DND-41 (cell line): Measurements from ENCODE around the gene HMGCL.
"Not testable (repeated sequence)": the region's sequence is repeated elsewhere in the genome, so short reads cannot be mapped to it uniquely, and the experiment has no call there.

Source experiments
- ATAC-seq: fragments of 200-7000 bp; cut with Tn5 transposase; 3 replicates; pipeline ENCODE4 v1.9.1; 2021; ENCODE audit warnings: low read depth; ENCODE audit not compliant: insufficient read depth
- DNase-seq: peaks from one replicate; pipeline ENCODE4 v3.0.0-alpha.2; 2020
- H2AFZ ChIP-seq: 2 replicates; pipeline ENCODE4 v1.6.0; 2012; ENCODE audit warnings: low read depth, low read length
- H3K27ac ChIP-seq: 2 replicates; pipeline ENCODE4 v1.5.1; 2012; ENCODE audit warnings: low read length, inconsistent platforms
- H3K27me3 ChIP-seq: fragments of 200-600 bp; sonication (generic); 2 replicates; pipeline ENCODE4 v1.6.0; 2012; ENCODE audit warnings: low read length, mild to moderate bottlenecking, inconsistent platforms; ENCODE audit not compliant: insufficient read depth, poor library complexity
- H3K36me3 ChIP-seq: 2 replicates; pipeline ENCODE4 v1.5.1; 2012; ENCODE audit warnings: low read length, inconsistent platforms; ENCODE audit not compliant: insufficient read depth
- H3K4me1 ChIP-seq: 2 replicates; pipeline ENCODE4 v1.5.1; 2012; ENCODE audit warnings: mild to moderate bottlenecking, low read length; ENCODE audit not compliant: insufficient read depth
- H3K4me2 ChIP-seq: 2 replicates; pipeline ENCODE4 v1.6.0; 2012; ENCODE audit warnings: mild to moderate bottlenecking, moderate library complexity, low read length, inconsistent platforms; ENCODE audit not compliant: insufficient read depth
- H3K4me3 ChIP-seq, 2 experiments: fragments of 200-600 bp in 1 of 2; shearing (Covaris generic) in 1 of 2; 2 replicates each; pipeline ENCODE4 v1.5.1; 2012 to 2016; ENCODE audit warnings: inconsistent platforms in 2 of 2, low read length in 2 of 2, mild to moderate bottlenecking in 2 of 2, low read depth in 1 of 2, moderate library complexity in 1 of 2
- H3K79me2 ChIP-seq: 2 replicates; pipeline ENCODE4 v1.6.0; 2012; ENCODE audit warnings: low read length, inconsistent platforms; ENCODE audit not compliant: insufficient read depth
- H3K9ac ChIP-seq: 2 replicates; pipeline ENCODE4 v1.6.0; 2012; ENCODE audit warnings: low read depth, mild to moderate bottlenecking, inconsistent platforms, low read length, moderate library complexity
- H3K9me3 ChIP-seq: 2 replicates; pipeline ENCODE4 v1.5.1; 2012; ENCODE audit warnings: low read length, moderate library complexity, mild to moderate bottlenecking, inconsistent platforms; ENCODE audit not compliant: insufficient read depth, severe bottlenecking
- H4K20me1 ChIP-seq: 2 replicates; pipeline ENCODE4 v1.6.0; 2012; ENCODE audit warnings: low read length; ENCODE audit not compliant: insufficient read depth
- EZH2 ChIP-seq: IDR thresholded peaks from 3 replicates; pipeline ENCODE4 v1.6.1; 2012; ENCODE audit warnings: borderline replicate concordance, low read depth, mild to moderate bottlenecking, moderate library complexity, low read length, inconsistent platforms; ENCODE audit not compliant: severe bottlenecking
- TF ChIP-seq, protein P1 (sequence below): IDR thresholded peaks from 2 replicates; pipeline ENCODE4 v1.5.1; 2012; ENCODE audit warnings: borderline replicate concordance, low read length, moderate library complexity, mild to moderate bottlenecking; ENCODE audit not compliant: poor library complexity, severe bottlenecking; ENCODE audit errors: extremely low read depth

Gene HMGCL

DNA sequence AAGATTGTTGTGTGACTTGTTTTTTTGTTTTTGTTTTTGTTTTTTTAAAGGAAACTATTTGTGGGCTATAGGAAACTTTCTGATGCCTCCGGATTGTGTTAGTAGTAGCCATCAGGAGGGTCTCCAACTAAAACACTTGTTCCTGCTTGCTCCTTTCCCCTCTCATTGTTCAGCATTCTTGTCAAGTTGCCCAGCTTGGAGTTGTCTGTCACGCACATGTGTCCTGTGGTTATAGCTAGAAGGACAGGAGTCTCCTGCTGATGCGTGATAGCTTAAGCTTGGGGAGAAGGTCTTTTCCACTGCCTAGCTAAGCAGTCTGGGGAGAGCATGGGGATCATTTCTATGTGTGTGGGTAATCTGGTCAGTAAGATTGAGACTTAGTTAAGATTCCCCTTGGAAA lies 37.5 kb downstream of the HMGCL start:
- TF ChIP-seq, protein P1, sequence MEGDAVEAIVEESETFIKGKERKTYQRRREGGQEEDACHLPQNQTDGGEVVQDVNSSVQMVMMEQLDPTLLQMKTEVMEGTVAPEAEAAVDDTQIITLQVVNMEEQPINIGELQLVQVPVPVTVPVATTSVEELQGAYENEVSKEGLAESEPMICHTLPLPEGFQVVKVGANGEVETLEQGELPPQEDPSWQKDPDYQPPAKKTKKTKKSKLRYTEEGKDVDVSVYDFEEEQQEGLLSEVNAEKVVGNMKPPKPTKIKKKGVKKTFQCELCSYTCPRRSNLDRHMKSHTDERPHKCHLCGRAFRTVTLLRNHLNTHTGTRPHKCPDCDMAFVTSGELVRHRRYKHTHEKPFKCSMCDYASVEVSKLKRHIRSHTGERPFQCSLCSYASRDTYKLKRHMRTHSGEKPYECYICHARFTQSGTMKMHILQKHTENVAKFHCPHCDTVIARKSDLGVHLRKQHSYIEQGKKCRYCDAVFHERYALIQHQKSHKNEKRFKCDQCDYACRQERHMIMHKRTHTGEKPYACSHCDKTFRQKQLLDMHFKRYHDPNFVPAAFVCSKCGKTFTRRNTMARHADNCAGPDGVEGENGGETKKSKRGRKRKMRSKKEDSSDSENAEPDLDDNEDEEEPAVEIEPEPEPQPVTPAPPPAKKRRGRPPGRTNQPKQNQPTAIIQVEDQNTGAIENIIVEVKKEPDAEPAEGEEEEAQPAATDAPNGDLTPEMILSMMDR: no peak
- Histone ChIP-seq H3K9me3 (no peaks in the 10 kb centered on the region), H3K27ac (no peak overlapping the region), H3K27me3 (no peaks in the 10 kb centered on the region), H3K79me2 (peaks cover 33% of the 10 kb centered on the region), H3K9ac (no peak overlapping the region), H3K4me2 (no peak overlapping the region), H3K4me1 (peaks cover 22% of the 10 kb centered on the region), H4K20me1 (peaks cover 6% of the 10 kb centered on the region; the same call in 1 of the 2 replicates), H2AFZ (no peak overlapping the region), H3K4me3 (no peak overlapping the region), H3K36me3 (peaks cover 51% of the 10 kb centered on the region)
- ATAC-seq: no peak
- DNase-seq: no peak

DNA sequence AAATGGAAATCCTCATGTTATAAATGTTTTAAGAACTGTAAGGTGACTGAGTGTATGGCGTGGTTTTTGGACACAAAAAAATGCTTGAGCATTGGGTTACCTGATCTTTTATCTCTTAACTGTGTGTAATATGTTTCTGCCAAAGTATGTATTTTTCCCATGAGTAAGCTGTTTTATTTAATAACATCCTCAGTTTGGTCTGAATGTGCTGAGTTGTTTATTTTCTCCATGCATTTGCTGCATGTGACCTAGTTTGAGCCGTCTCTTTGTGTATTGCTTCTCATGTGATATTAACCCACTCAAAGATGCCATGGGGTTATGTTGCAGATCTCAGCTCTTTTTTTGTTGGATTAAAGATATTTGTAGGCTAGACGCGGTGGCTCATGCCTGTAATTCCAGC lies 40.4 kb downstream of the HMGCL start:
- H3K27me3 ChIP-seq: no peaks in the 10 kb centered on the region
- H3K4me2 ChIP-seq: no peak overlapping the region
- H3K36me3 ChIP-seq: peaks cover 69% of the 10 kb centered on the region
- TF ChIP-seq EZH2: no peak
- TF ChIP-seq, protein P1: no peak
- DNase-seq: no peak
- H4K20me1 ChIP-seq: peaks cover 5% of the 10 kb centered on the region; the same call in 1 of the 2 replicates
- no peak overlapping the region for H2AFZ ChIP-seq
- peaks cover 36% of the 10 kb centered on the region for H3K79me2 ChIP-seq
- H3K4me3 ChIP-seq: no peak overlapping the region
- no peak overlapping the region for H3K27ac ChIP-seq
- ATAC-seq: no peak
- H3K9ac ChIP-seq: no peak overlapping the region
- no peaks in the 10 kb centered on the region for H3K9me3 ChIP-seq
- peaks cover 6% of the 10 kb centered on the region for H3K4me1 ChIP-seq

DNA sequence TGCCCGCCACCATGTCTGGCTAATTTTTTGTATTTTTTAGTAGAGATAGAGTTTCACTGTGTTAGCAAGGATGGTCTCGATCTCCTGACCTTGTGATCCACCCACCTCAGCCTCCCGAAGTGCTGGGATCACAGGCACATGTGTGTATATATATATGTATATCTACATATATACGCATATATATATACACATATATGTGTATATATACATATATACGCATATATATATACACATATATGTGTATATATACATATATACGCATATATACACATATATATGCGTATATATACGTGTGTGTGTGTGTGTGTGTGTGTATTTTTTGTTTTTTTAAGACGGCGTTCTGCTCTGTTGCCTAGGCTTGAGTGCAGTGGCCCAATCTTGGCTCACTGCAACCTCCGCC lies 42.1 kb downstream of the HMGCL start:
- not testable (repeated sequence) for H3K4me2 ChIP-seq, H3K27ac ChIP-seq, H2AFZ ChIP-seq, DNase-seq, H3K9me3 ChIP-seq, H3K4me3 ChIP-seq, ATAC-seq, H3K9ac ChIP-seq, H3K27me3 ChIP-seq
- peaks cover 52% of the 10 kb centered on the region for H3K79me2 ChIP-seq
- peaks cover 17% of the 10 kb centered on the region for H3K4me1 ChIP-seq
- H4K20me1 ChIP-seq: peaks cover 18% of the 10 kb centered on the region
- H3K36me3 ChIP-seq: peaks cover 75% of the 10 kb centered on the region

DNA sequence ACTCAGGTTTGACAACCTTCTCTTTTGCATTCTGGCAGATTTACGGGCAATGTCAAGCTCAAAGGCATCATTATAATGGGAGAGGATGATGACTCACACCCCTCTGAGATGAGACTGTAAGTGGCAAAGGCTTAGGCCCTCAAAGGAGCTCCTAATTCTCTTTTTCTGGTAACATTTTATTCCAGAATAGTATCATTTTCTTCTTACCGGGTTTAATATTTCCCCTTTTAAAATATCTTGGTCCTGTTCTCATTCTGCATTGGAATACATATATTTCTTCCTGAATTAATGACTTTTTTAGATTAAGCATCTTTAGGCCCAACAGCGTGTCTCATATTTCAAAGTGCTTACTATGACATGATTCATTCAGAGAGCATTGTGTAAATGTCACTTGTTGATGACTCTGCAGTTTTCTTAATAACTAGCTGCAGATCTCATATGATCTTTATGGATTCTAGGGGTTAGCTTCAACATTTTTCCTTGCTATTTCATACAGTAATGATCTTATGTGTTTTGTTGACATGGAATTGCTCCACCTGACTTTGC lies 45.3 kb downstream of the HMGCL start:
- Histone ChIP-seq H3K79me2 (peaks cover 74% of the 10 kb centered on the region), H3K9ac (peak overlapping the region; percentile 77; the same call in 1 of the 2 replicates), H4K20me1 (peaks cover 18% of the 10 kb centered on the region), H3K36me3 (peaks cover 44% of the 10 kb centered on the region), H3K4me3 (peak overlapping the region in 1 of 2 experiments; percentile 99; a peak in 1 of 4 replicates), H3K4me2 (peak overlapping the region; percentile 94), H2AFZ (no peak overlapping the region), H3K27me3 (no peaks in the 10 kb centered on the region), H3K27ac (no peak overlapping the region), H3K9me3 (no peaks in the 10 kb centered on the region), H3K4me1 (peaks cover 29% of the 10 kb centered on the region)
- TF ChIP-seq EZH2: no peak
- TF ChIP-seq, protein P1: no peak
- DNase-seq: no peak
- no peak for ATAC-seq
